ENCODE data around the gene PRDM5. TPM values are rescaled to one million over a fixed set of nuclear protein-coding genes. Genes with fewer than 3 reads are reported as not detected.

Gene PRDM5
- total and polyA plus RNA-seq, 2 of the 13 experiments (the other 11 are each of a cell fraction or from before 2014, with no cell fraction given) = not detected

DNA sequence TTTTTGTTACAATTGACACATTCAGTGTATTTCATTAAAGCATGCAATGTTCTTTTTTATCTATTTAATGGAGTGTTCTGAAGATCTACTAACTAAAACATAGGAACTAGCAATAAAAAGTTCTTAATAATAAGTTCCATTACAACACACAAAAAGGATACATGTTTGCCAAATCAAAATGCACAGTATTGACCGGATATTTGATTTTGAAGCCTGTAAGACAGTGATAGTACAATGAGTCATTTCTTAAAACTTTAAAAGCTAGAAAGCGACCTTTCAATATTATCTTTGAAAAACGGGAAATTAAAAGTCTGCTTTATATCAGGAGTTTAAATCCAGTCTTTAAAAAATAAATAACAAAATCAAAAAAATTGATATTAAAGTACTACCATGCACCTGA, 2.4 kb upstream of the PRDM5 start:
- no peak for TF ChIP-seq ZFP82 (CRISPR knock-in tag; IDR thresholded peaks at IDR 0.05; ENCODE audit: borderline replicate concordance)
- no peak for TF ChIP-seq SMYD3 (CRISPR knock-in tag; IDR thresholded peaks at IDR 0.05)
- no peak for TF ChIP-seq SMARCC2 (IDR thresholded peaks at IDR 0.05)
- no peak for TF ChIP-seq ZNF768 (CRISPR knock-in tag; IDR thresholded peaks at IDR 0.05)
- no peak for TF ChIP-seq ZNF333 (CRISPR knock-in tag; IDR thresholded peaks at IDR 0.05; ENCODE audit: borderline replicate concordance)
- no peak for TF ChIP-seq HOXD1 (CRISPR knock-in tag; IDR thresholded peaks at IDR 0.05)
- TF ChIP-seq POLR2A (IDR thresholded peaks at IDR 0.05; ENCODE audit: insufficient read depth in 1 of 2, low read depth in 2 of 2, low read length in 2 of 2) = no peak
- TF ChIP-seq, protein P1, sequence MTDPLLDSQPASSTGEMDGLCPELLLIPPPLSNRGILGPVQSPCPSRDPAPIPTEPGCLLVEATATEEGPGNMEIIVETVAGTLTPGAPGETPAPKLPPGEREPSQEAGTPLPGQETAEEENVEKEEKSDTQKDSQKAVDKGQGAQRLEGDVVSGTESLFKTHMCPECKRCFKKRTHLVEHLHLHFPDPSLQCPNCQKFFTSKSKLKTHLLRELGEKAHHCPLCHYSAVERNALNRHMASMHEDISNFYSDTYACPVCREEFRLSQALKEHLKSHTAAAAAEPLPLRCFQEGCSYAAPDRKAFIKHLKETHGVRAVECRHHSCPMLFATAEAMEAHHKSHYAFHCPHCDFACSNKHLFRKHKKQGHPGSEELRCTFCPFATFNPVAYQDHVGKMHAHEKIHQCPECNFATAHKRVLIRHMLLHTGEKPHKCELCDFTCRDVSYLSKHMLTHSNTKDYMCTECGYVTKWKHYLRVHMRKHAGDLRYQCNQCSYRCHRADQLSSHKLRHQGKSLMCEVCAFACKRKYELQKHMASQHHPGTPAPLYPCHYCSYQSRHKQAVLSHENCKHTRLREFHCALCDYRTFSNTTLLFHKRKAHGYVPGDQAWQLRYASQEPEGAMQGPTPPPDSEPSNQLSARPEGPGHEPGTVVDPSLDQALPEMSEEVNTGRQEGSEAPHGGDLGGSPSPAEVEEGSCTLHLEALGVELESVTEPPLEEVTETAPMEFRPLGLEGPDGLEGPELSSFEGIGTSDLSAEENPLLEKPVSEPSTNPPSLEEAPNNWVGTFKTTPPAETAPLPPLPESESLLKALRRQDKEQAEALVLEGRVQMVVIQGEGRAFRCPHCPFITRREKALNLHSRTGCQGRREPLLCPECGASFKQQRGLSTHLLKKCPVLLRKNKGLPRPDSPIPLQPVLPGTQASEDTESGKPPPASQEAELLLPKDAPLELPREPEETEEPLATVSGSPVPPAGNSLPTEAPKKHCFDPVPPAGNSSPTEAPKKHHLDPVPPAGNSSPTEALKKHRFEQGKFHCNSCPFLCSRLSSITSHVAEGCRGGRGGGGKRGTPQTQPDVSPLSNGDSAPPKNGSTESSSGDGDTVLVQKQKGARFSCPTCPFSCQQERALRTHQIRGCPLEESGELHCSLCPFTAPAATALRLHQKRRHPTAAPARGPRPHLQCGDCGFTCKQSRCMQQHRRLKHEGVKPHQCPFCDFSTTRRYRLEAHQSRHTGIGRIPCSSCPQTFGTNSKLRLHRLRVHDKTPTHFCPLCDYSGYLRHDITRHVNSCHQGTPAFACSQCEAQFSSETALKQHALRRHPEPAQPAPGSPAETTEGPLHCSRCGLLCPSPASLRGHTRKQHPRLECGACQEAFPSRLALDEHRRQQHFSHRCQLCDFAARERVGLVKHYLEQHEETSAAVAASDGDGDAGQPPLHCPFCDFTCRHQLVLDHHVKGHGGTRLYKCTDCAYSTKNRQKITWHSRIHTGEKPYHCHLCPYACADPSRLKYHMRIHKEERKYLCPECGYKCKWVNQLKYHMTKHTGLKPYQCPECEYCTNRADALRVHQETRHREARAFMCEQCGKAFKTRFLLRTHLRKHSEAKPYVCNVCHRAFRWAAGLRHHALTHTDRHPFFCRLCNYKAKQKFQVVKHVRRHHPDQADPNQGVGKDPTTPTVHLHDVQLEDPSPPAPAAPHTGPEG (CRISPR knock-in tag; IDR thresholded peaks at IDR 0.05) = no peak
- no peak for TF ChIP-seq CHD4 (IDR thresholded peaks at IDR 0.05; ENCODE audit: borderline replicate concordance, low read length)
- no peak for TF ChIP-seq RAD51 (IDR thresholded peaks at IDR 0.05; ENCODE audit: borderline replicate concordance)
- no peak overlapping the region for H3K9ac ChIP-seq (ENCODE audit: insufficient read depth, low read depth, low read length)
- no peaks in the 10 kb centered on the region for H4K20me1 ChIP-seq (ENCODE audit: insufficient read depth, low read length)
- H3K4me2 ChIP-seq (ENCODE audit: low read depth, low read length) = no peak overlapping the region
- H2AFZ ChIP-seq (ENCODE audit: low read length) = no peak overlapping the region
- no TSS peak for BruUV-seq (replicated peaks)
- H3K27ac ChIP-seq (ENCODE audit: extremely low read length, insufficient read depth, low read length) = no peak overlapping the region
- no peaks in the 10 kb centered on the region for H3K79me2 ChIP-seq (ENCODE audit: insufficient read depth, low read length)
- no peak for DNase-seq (ENCODE audit: low spot score)
- no peaks in the 10 kb centered on the region for H3K36me3 ChIP-seq (replicated peaks in 1 of 2; ENCODE audit: control insufficient read depth in 1 of 2, insufficient read depth in 2 of 2, low read length in 2 of 2)
- CTCF ChIA-PET (ENCODE audit: low intra/inter-chr PET ratio, low total read pairs) = no interaction called here
- POLR2A ChIA-PET = no interaction called here
- H3K27me3 ChIP-seq (ENCODE audit: control insufficient read depth in 1 of 2, insufficient read depth in 2 of 2, low read length in 2 of 2) = peaks cover 2 to 22% of the 10 kb centered on the region in 2 experiments; a peak in 4 of 5 replicates
- no peak for ATAC-seq
- FAIRE-seq = no peak
- in situ Hi-C loops (cut with HindIII; ENCODE audit: extremely low pct_ligation_motif_present, low pct_unique_long_range_greater_than_20kb) (no loop called here), intact Hi-C loops (cut with micrococcal nuclease; ENCODE audit: unreplicated experiment) (no loop called here)
- H3K4me3 ChIP-seq (replicated peaks in 1 of 3; ENCODE audit: insufficient read depth in 1 of 3, low read depth in 2 of 3, low read length in 3 of 3) = no peak overlapping the region
- no peaks in the 10 kb centered on the region for H3K4me1 ChIP-seq (ENCODE audit: insufficient read depth, low read length)
- H3K9me3 ChIP-seq (ENCODE audit: low read length) = no peaks in the 10 kb centered on the region
- WGBS (ENCODE audit: low lambda C conversion rate) = 0% methylated on average over 3 of the region's 3 CpGs
